ENCODE results near the gene TGM2.

The TGM2 gene

GRCh38 chr20:38199501-38200390, 34.7 kb upstream of the TGM2 start:
- DNase-seq (ENCODE audit: low read depth): no peak

- DNase-seq (ENCODE audit: low read depth): no peak
These were observed 33.3 kb upstream of the TGM2 start for GRCh38 chr20:38198238-38198861.

- no peak for DNase-seq (ENCODE audit: low read depth)
These were observed 32.5 kb upstream of the TGM2 start for GRCh38 chr20:38197619-38198018.

- DNase-seq (ENCODE audit: low read depth): no peak
These were observed 32.1 kb upstream of the TGM2 start for GRCh38 chr20:38197217-38197616.

GRCh38 chr20:38196592-38196991, 31.5 kb upstream of the TGM2 start:
- DNase-seq (ENCODE audit: low read depth): no peak

- DNase-seq (ENCODE audit: low read depth): no peak
These were observed 31.0 kb upstream of the TGM2 start for GRCh38 chr20:38196076-38196475.

- DNase-seq (ENCODE audit: low read depth): no peak
These were observed 30.5 kb upstream of the TGM2 start for GRCh38 chr20:38195521-38195920.

- DNase-seq (ENCODE audit: low read depth): no peak
These were observed 30.0 kb upstream of the TGM2 start for GRCh38 chr20:38194971-38195504.

- no peak for DNase-seq (ENCODE audit: low read depth)
These were observed 28.6 kb upstream of the TGM2 start for GRCh38 chr20:38193586-38194105.

- DNase-seq (ENCODE audit: low read depth): no peak
These were observed 27.3 kb upstream of the TGM2 start for GRCh38 chr20:38192323-38192885.

- DNase-seq (ENCODE audit: low read depth): no peak
These were observed 26.6 kb upstream of the TGM2 start for GRCh38 chr20:38191654-38192053.

GRCh38 chr20:38190936-38191371, 25.9 kb upstream of the TGM2 start:
- DNase-seq (ENCODE audit: low read depth): no peak

- no peak for DNase-seq (ENCODE audit: low read depth)
These were observed 25.1 kb upstream of the TGM2 start for GRCh38 chr20:38190166-38190565.

GRCh38 chr20:38187517-38187916, 22.4 kb upstream of the TGM2 start:
- no peak for DNase-seq (ENCODE audit: low read depth)

GRCh38 chr20:38186788-38187221, 21.7 kb upstream of the TGM2 start:
- DNase-seq (ENCODE audit: low read depth): no peak

- DNase-seq (ENCODE audit: low read depth): no peak
These were observed 19.0 kb upstream of the TGM2 start for GRCh38 chr20:38184101-38184500.

GRCh38 chr20:38181971-38182370, 16.9 kb upstream of the TGM2 start:
- no peak for DNase-seq (ENCODE audit: low read depth)

GRCh38 chr20:38181207-38181801, 16.2 kb upstream of the TGM2 start:
- DNase-seq (ENCODE audit: low read depth): no peak

- DNase-seq (ENCODE audit: low read depth): no peak
These were observed 15.7 kb upstream of the TGM2 start for GRCh38 chr20:38180781-38181180.

- no peak for DNase-seq (ENCODE audit: low read depth)
These were observed 14.8 kb upstream of the TGM2 start for GRCh38 chr20:38179846-38180245.

- no peak for DNase-seq (ENCODE audit: low read depth)
These were observed 13.5 kb upstream of the TGM2 start for GRCh38 chr20:38178581-38178980.

- DNase-seq (ENCODE audit: low read depth): no peak
These were observed 13.0 kb upstream of the TGM2 start for GRCh38 chr20:38178065-38178491.

All from activated T-helper 9 cell treated with anti-CD3 and anti-CD28 coated beads, Interleukin-2, amount 50 U/mL, for 16 hours (primary cell).